HEK293 (cell line): ENCODE data around the gene NUCKS1.

Experiments used
- IKZF3 ChIP-seq: fragments of 450-650 bp; IDR thresholded peaks from 2 replicates; pipeline ENCODE4 v1.5.0; 2018; ENCODE audit warnings: missing biosample characterization, mild to moderate bottlenecking, missing genetic modification characterization, moderate library complexity
- KLF8 ChIP-seq: fragments of 450-650 bp; formaldehyde crosslinking; IDR thresholded peaks from 2 replicates; pipeline ENCODE4 v1.5.1; 2016; ENCODE audit warnings: missing biosample characterization, missing genetic modification characterization
- MZF1 ChIP-seq: fragments of 450-650 bp; formaldehyde crosslinking; IDR thresholded peaks from 2 replicates; pipeline ENCODE4 v1.5.1; 2017; ENCODE audit warnings: missing biosample characterization, missing genetic modification characterization, borderline replicate concordance
- SP7 ChIP-seq: fragments of 450-650 bp; formaldehyde crosslinking; IDR thresholded peaks from 2 replicates; pipeline ENCODE4 v1.5.1; 2016; ENCODE audit warnings: missing biosample characterization, missing genetic modification characterization
- YY1 ChIP-seq: fragments of 450-650 bp; formaldehyde crosslinking; IDR thresholded peaks from 2 replicates; pipeline ENCODE4 v1.5.1; 2018; ENCODE audit warnings: missing biosample characterization, missing genetic modification characterization
- ZBTB1 ChIP-seq: fragments of 450-650 bp; formaldehyde crosslinking; IDR thresholded peaks from 2 replicates; pipeline ENCODE4 v1.5.1; 2016; ENCODE audit warnings: missing biosample characterization, missing genetic modification characterization
- ZBTB20 ChIP-seq: fragments of 450-650 bp; formaldehyde crosslinking; IDR thresholded peaks from 2 replicates; pipeline ENCODE4 v1.5.1; 2016; ENCODE audit warnings: missing biosample characterization, missing genetic modification characterization
- ZFP41 ChIP-seq: fragments of 450-650 bp; formaldehyde crosslinking; IDR thresholded peaks from 2 replicates; pipeline ENCODE4 v1.5.1; 2016; ENCODE audit warnings: missing biosample characterization, missing genetic modification characterization, borderline replicate concordance
- ZNF146 ChIP-seq: fragments of 450-650 bp; formaldehyde crosslinking; IDR thresholded peaks from 2 replicates; pipeline ENCODE4 v1.5.1; 2016; ENCODE audit warnings: missing biosample characterization, missing genetic modification characterization
- ZNF174 ChIP-seq: fragments of 450-650 bp; formaldehyde crosslinking; IDR thresholded peaks from 2 replicates; pipeline ENCODE4 v1.5.0; 2017; ENCODE audit warnings: missing biosample characterization, mild to moderate bottlenecking, missing genetic modification characterization
- ZNF184 ChIP-seq: fragments of 450-650 bp; IDR thresholded peaks from 2 replicates; pipeline ENCODE4 v1.5.1; 2018; ENCODE audit warnings: missing biosample characterization, mild to moderate bottlenecking, missing genetic modification characterization
- ZNF19 ChIP-seq: fragments of 450-650 bp; formaldehyde crosslinking; IDR thresholded peaks from 2 replicates; pipeline ENCODE4; 2016; ENCODE audit warnings: missing biosample characterization, missing genetic modification characterization, low read depth
- ZNF324 ChIP-seq: fragments of 450-650 bp; formaldehyde crosslinking; IDR thresholded peaks from 2 replicates; pipeline ENCODE4 v1.5.1; 2016; ENCODE audit warnings: missing biosample characterization, missing genetic modification characterization
- ZNF426 ChIP-seq: fragments of 450-650 bp; formaldehyde crosslinking; IDR thresholded peaks from 2 replicates; pipeline ENCODE4 v1.5.1; 2017; ENCODE audit warnings: missing biosample characterization, missing genetic modification characterization, mild to moderate bottlenecking, inconsistent platforms, moderate library complexity
- ZNF558 ChIP-seq: fragments of 450-650 bp; formaldehyde crosslinking; IDR thresholded peaks from 2 replicates; pipeline ENCODE4 v1.5.1; 2016; ENCODE audit warnings: missing biosample characterization, missing genetic modification characterization
- ZNF624 ChIP-seq: fragments of 450-650 bp; formaldehyde crosslinking; IDR thresholded peaks from 2 replicates; pipeline ENCODE4 v1.5.1; 2017; ENCODE audit warnings: missing biosample characterization, missing genetic modification characterization
- ZNF654 ChIP-seq: fragments of 450-650 bp; formaldehyde crosslinking; IDR thresholded peaks from 2 replicates; pipeline ENCODE4 v1.5.1; 2016; ENCODE audit warnings: low read depth, missing biosample characterization, missing genetic modification characterization
- ZSCAN23 ChIP-seq: fragments of 450-650 bp; formaldehyde crosslinking; IDR thresholded peaks from 2 replicates; pipeline ENCODE4 v1.5.1; 2016; ENCODE audit warnings: missing biosample characterization, missing genetic modification characterization
- TF ChIP-seq, protein P1 (sequence below): fragments of 450-650 bp; formaldehyde crosslinking; IDR thresholded peaks from 2 replicates; pipeline ENCODE4 v1.5.1; 2016; ENCODE audit warnings: missing biosample characterization, missing genetic modification characterization, borderline replicate concordance
- TF ChIP-seq, protein P2 (sequence below): fragments of 450-650 bp; formaldehyde crosslinking; IDR thresholded peaks from 2 replicates; pipeline ENCODE4 v1.5.0; 2017; ENCODE audit warnings: missing biosample characterization, missing genetic modification characterization, borderline replicate concordance
- TF ChIP-seq, protein P3 (sequence below): fragments of 450-650 bp; formaldehyde crosslinking; optimal IDR thresholded peaks from 2 replicates; pipeline ENCODE3; 2016; ENCODE audit warnings: missing biosample characterization, mild to moderate bottlenecking, missing genetic modification characterization
- TF ChIP-seq, protein P4 (sequence below): fragments of 450-650 bp; formaldehyde crosslinking; IDR thresholded peaks from 2 replicates; pipeline ENCODE4 v1.5.1; 2016; ENCODE audit warnings: missing biosample characterization, missing genetic modification characterization
- TF ChIP-seq, protein P5 (sequence below): fragments of 450-650 bp; formaldehyde crosslinking; IDR thresholded peaks from 2 replicates; pipeline ENCODE4 v1.5.1; 2016; ENCODE audit warnings: missing biosample characterization, missing genetic modification characterization
- TF ChIP-seq, protein P6 (sequence below): fragments of 450-650 bp; formaldehyde crosslinking; IDR thresholded peaks from 2 replicates; pipeline ENCODE4 v1.5.1; 2016; ENCODE audit warnings: missing biosample characterization, missing genetic modification characterization
- TF ChIP-seq, protein P7 (sequence below): fragments of 450-650 bp; formaldehyde crosslinking; IDR thresholded peaks from 2 replicates; pipeline ENCODE4 v1.5.1; 2016; ENCODE audit warnings: missing biosample characterization, missing genetic modification characterization

NUCKS1 gene

DNA sequence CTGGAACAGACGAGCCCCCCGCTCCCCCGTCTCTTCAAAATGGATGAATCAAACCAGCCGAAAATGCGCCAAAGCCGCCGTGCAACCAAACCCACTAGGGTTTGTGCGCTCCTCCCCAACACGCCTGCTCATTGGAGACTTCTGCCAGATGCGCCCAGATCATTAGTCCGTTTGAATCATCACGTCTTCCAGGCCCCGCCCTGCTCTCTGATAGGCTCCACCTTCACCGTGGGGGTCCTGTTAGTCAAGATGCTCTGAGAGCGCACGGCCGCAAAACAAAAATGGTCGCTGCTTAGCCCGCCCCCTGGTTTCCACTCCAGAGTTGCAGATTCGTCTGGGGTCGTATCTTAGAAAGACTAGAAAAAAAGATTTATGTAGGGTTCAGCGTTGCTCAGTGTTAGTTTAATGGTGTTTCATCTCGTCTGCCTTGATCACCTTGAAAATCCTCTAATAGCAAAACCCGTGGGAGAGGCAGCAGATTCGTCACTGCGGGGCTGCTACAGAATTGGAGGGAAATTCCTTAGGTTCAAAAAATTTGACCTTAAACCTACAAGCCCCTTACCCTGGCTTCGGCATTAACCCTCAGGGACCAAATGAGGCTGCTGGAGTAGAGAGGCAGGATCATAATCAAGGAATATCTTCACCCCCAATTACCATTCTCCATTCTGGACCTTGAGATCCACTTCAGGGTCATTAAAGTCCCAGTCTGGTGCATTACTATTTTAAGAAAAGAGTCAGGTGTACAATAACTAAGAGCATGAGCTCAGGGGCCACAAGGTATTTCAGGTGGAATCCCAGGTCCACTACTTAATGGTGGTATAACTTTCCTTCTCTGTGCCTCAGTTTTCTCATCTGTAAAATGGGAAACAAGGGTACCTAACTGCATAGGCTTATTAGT lies at the start of gene NUCKS1 (continued):
- TF ChIP-seq, protein P1, sequence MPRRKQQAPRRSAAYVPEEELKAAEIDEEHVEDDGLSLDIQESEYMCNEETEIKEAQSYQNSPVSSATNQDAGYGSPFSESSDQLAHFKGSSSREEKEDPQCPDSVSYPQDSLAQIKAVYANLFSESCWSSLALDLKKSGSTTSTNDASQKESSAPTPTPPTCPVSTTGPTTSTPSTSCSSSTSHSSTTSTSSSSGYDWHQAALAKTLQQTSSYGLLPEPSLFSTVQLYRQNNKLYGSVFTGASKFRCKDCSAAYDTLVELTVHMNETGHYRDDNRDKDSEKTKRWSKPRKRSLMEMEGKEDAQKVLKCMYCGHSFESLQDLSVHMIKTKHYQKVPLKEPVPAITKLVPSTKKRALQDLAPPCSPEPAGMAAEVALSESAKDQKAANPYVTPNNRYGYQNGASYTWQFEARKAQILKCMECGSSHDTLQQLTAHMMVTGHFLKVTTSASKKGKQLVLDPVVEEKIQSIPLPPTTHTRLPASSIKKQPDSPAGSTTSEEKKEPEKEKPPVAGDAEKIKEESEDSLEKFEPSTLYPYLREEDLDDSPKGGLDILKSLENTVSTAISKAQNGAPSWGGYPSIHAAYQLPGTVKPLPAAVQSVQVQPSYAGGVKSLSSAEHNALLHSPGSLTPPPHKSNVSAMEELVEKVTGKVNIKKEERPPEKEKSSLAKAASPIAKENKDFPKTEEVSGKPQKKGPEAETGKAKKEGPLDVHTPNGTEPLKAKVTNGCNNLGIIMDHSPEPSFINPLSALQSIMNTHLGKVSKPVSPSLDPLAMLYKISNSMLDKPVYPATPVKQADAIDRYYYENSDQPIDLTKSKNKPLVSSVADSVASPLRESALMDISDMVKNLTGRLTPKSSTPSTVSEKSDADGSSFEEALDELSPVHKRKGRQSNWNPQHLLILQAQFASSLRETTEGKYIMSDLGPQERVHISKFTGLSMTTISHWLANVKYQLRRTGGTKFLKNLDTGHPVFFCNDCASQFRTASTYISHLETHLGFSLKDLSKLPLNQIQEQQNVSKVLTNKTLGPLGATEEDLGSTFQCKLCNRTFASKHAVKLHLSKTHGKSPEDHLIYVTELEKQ (tag by site-specific recombination) = 0 out of 2 replicates have a peak, but pooled peaks have one; percentile 57
- TF ChIP-seq KLF8 (tag by site-specific recombination) = peak; percentile 90
- TF ChIP-seq ZBTB20 = no peak
- TF ChIP-seq, protein P2, sequence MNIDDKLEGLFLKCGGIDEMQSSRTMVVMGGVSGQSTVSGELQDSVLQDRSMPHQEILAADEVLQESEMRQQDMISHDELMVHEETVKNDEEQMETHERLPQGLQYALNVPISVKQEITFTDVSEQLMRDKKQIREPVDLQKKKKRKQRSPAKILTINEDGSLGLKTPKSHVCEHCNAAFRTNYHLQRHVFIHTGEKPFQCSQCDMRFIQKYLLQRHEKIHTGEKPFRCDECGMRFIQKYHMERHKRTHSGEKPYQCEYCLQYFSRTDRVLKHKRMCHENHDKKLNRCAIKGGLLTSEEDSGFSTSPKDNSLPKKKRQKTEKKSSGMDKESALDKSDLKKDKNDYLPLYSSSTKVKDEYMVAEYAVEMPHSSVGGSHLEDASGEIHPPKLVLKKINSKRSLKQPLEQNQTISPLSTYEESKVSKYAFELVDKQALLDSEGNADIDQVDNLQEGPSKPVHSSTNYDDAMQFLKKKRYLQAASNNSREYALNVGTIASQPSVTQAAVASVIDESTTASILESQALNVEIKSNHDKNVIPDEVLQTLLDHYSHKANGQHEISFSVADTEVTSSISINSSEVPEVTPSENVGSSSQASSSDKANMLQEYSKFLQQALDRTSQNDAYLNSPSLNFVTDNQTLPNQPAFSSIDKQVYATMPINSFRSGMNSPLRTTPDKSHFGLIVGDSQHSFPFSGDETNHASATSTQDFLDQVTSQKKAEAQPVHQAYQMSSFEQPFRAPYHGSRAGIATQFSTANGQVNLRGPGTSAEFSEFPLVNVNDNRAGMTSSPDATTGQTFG (tag by site-specific recombination) = no peak
- TF ChIP-seq ZFP41 (tag by site-specific recombination) = no peak
- TF ChIP-seq ZNF324 = peak; percentile 83; the same call in 1 of the 2 replicates
- TF ChIP-seq, protein P3, sequence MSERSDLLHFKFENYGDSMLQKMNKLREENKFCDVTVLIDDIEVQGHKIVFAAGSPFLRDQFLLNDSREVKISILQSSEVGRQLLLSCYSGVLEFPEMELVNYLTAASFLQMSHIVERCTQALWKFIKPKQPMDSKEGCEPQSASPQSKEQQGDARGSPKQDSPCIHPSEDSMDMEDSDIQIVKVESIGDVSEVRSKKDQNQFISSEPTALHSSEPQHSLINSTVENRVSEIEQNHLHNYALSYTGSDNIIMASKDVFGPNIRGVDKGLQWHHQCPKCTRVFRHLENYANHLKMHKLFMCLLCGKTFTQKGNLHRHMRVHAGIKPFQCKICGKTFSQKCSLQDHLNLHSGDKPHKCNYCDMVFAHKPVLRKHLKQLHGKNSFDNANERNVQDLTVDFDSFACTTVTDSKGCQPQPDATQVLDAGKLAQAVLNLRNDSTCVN = no peak
- TF ChIP-seq, protein P4, sequence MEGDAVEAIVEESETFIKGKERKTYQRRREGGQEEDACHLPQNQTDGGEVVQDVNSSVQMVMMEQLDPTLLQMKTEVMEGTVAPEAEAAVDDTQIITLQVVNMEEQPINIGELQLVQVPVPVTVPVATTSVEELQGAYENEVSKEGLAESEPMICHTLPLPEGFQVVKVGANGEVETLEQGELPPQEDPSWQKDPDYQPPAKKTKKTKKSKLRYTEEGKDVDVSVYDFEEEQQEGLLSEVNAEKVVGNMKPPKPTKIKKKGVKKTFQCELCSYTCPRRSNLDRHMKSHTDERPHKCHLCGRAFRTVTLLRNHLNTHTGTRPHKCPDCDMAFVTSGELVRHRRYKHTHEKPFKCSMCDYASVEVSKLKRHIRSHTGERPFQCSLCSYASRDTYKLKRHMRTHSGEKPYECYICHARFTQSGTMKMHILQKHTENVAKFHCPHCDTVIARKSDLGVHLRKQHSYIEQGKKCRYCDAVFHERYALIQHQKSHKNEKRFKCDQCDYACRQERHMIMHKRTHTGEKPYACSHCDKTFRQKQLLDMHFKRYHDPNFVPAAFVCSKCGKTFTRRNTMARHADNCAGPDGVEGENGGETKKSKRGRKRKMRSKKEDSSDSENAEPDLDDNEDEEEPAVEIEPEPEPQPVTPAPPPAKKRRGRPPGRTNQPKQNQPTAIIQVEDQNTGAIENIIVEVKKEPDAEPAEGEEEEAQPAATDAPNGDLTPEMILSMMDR (tag by site-specific recombination) = peak; percentile 54
- TF ChIP-seq ZNF19 (tag by site-specific recombination) = no peak
- TF ChIP-seq, protein P5, sequence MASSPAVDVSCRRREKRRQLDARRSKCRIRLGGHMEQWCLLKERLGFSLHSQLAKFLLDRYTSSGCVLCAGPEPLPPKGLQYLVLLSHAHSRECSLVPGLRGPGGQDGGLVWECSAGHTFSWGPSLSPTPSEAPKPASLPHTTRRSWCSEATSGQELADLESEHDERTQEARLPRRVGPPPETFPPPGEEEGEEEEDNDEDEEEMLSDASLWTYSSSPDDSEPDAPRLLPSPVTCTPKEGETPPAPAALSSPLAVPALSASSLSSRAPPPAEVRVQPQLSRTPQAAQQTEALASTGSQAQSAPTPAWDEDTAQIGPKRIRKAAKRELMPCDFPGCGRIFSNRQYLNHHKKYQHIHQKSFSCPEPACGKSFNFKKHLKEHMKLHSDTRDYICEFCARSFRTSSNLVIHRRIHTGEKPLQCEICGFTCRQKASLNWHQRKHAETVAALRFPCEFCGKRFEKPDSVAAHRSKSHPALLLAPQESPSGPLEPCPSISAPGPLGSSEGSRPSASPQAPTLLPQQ (tag by site-specific recombination) = peak; percentile 89
- peak; percentile 62; the same call in 1 of the 2 replicates for TF ChIP-seq ZNF146
- no peak; the same call in 1 of the 2 replicates for TF ChIP-seq ZNF654 (tag by site-specific recombination)
- 0 out of 2 replicates have a peak, but pooled peaks have one; percentile 32 for TF ChIP-seq IKZF3
- TF ChIP-seq ZBTB1 (tag by site-specific recombination) = peak; percentile 90
- TF ChIP-seq ZNF558 (tag by site-specific recombination) = peak; percentile 75; the same call in 1 of the 2 replicates
- 0 out of 2 replicates have a peak, but pooled peaks have one; percentile 31 for TF ChIP-seq MZF1
- 0 out of 2 replicates have a peak, but pooled peaks have one; percentile 59 for TF ChIP-seq ZNF174
- TF ChIP-seq ZNF624 (tag by site-specific recombination) = peak; percentile 85; the same call in 1 of the 2 replicates
- TF ChIP-seq ZNF426 (tag by site-specific recombination) = no peak
- peak; percentile 96 for TF ChIP-seq YY1 (tag by site-specific recombination)
- peak; percentile 90 for TF ChIP-seq SP7 (tag by site-specific recombination)
- TF ChIP-seq, protein P6, sequence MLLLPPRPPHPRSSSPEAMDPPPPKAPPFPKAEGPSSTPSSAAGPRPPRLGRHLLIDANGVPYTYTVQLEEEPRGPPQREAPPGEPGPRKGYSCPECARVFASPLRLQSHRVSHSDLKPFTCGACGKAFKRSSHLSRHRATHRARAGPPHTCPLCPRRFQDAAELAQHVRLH = peak; percentile 81
- TF ChIP-seq, protein P7, sequence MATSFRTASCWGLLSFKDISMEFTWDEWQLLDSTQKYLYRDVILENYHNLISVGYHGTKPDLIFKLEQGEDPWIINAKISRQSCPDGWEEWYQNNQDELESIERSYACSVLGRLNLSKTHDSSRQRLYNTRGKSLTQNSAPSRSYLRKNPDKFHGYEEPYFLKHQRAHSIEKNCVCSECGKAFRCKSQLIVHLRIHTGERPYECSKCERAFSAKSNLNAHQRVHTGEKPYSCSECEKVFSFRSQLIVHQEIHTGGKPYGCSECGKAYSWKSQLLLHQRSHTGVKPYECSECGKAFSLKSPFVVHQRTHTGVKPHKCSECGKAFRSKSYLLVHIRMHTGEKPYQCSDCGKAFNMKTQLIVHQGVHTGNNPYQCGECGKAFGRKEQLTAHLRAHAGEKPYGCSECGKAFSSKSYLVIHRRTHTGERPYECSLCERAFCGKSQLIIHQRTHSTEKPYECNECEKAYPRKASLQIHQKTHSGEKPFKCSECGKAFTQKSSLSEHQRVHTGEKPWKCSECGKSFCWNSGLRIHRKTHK (tag by site-specific recombination) = peak; percentile 11; the same call in 1 of the 2 replicates
- TF ChIP-seq ZNF184 (tag by site-specific recombination) = 0 out of 2 replicates have a peak, but pooled peaks have one; percentile 11
- TF ChIP-seq ZSCAN23 (tag by site-specific recombination) = peak; percentile 74; the same call in 1 of the 2 replicates
